K562 (cell line): ENCODE data around the gene ZFP36.

Source experiments
- SNIP1 ChIP-seq: fragments of 450-650 bp; IDR thresholded peaks from 2 replicates; pipeline ENCODE4 v1.7.1; 2017; ENCODE audit warnings: low read depth, mild to moderate bottlenecking
- YY1 ChIP-seq, 3 experiments: IDR thresholded peaks; 2 replicates each; pipeline ENCODE4 v1.6.1; 2011; ENCODE audit warnings: low read length in 2 of 3, mild to moderate bottlenecking in 2 of 3, moderate library complexity in 2 of 3, borderline replicate concordance in 1 of 3, control low read depth in 1 of 3, low read depth in 1 of 3; ENCODE audit not compliant: insufficient read depth in 3 of 3, insufficient replicate concordance in 2 of 3, control insufficient read depth in 1 of 3, insufficient read length in 1 of 3; ENCODE audit errors: extremely low read depth in 1 of 3
- ZBTB49 ChIP-seq: sonication (generic); formaldehyde crosslinking; IDR thresholded peaks from 2 replicates; pipeline ENCODE4 v1.8.0; 2022; ENCODE audit warnings: missing genetic modification reagents, mild to moderate bottlenecking, borderline replicate concordance
- ZBTB8A ChIP-seq: fragments of 450-650 bp; IDR thresholded peaks from 2 replicates; pipeline ENCODE4 v1.6.1; 2018; ENCODE audit warnings: mild to moderate bottlenecking, moderate library complexity; ENCODE audit not compliant: partially characterized antibody
- ZNF232 ChIP-seq: sonication (generic); formaldehyde crosslinking; IDR thresholded peaks from 2 replicates; pipeline ENCODE4 v1.8.0; 2022; ENCODE audit warnings: mild to moderate bottlenecking, missing genetic modification reagents
- ZNF512 ChIP-seq: IDR thresholded peaks from 2 replicates; pipeline ENCODE4 v1.6.1; 2016; ENCODE audit warnings: missing genetic modification characterization, missing compliant biosample characterization
- ZNF76 ChIP-seq: fragments of 250-450 bp; sonication (Bioruptor Pico); IDR thresholded peaks from 2 replicates; pipeline ENCODE4 v1.4.0; 2020; ENCODE audit warnings: mild to moderate bottlenecking, moderate library complexity, borderline replicate concordance

DNA sequence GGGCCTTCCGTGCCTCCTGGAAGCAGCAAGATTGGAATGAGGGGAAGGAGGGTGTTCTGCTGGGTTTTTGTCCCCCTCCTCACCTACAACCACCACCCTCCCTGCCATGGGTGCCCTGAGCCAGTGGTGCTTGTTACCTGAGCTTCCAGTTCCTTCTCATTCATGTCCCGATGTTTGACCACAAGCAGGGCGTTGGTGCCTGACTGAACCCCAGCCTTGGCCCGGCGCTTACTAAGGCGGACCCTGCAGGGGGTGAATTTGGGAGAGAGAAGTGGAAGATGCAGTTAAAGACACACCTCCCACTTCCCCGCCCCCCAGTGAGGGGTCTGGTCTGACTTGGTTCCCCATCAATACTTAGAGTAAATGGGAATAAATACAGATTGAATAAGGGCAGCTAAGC lies 20.1 kb upstream of the ZFP36 start:
- TF ChIP-seq ZNF76 (CRISPR knock-in tag) (no peak), ZBTB49 (CRISPR knock-in tag) (no peak), SNIP1 (no peak), ZBTB8A (no peak), ZNF232 (CRISPR knock-in tag) (no peak), YY1 (IDR thresholded peaks at IDR 0.05; ENCODE audit: borderline replicate concordance in 1 of 3, control insufficient read depth in 1 of 3, extremely low read depth in 1 of 3, insufficient read depth in 3 of 3, insufficient read length in 1 of 3, insufficient replicate concordance in 2 of 3, low read depth in 1 of 3, low read length in 2 of 3) (no peak), ZNF512 (tag) (no peak)
